Skeletal muscle tissue (tissue), 4 donors: Measurements from ENCODE around the gene RAB15. TPM values are rescaled to one million over a fixed set of nuclear protein-coding genes. Genes with fewer than 3 reads are reported as not detected.

Experiments
- H3K27ac ChIP-seq: one replicate; pipeline ENCODE4 v1.7.0; 2013; ENCODE audit warnings: mild to moderate bottlenecking, low read depth, low read length, inconsistent platforms
- H3K27me3 ChIP-seq, 3 donors: one replicate each; pipeline ENCODE4 v1.7.0; 2013; ENCODE audit warnings: low read length in 3 of 3; ENCODE audit not compliant: control insufficient read depth in 3 of 3, insufficient read depth in 3 of 3
- H3K36me3 ChIP-seq, 3 donors: one replicate each; pipeline ENCODE4 v1.7.0; 2013; ENCODE audit warnings: low read length in 3 of 3; ENCODE audit not compliant: control insufficient read depth in 3 of 3, insufficient read depth in 3 of 3
- H3K4me1 ChIP-seq, 3 donors: one replicate each; pipeline ENCODE4 v1.7.0; 2013; ENCODE audit warnings: low read length in 3 of 3, mild to moderate bottlenecking in 3 of 3; ENCODE audit not compliant: control insufficient read depth in 3 of 3, insufficient read depth in 3 of 3
- H3K4me3 ChIP-seq, 3 donors: one replicate each; pipeline ENCODE4 v1.7.0; 2013; ENCODE audit warnings: low read length in 3 of 3
- H3K9ac ChIP-seq, 3 donors: one replicate each; pipeline ENCODE4 v1.7.0; 2013; ENCODE audit warnings: low read length in 3 of 3, mild to moderate bottlenecking in 3 of 3, moderate library complexity in 2 of 3, low read depth in 1 of 3
- H3K9me3 ChIP-seq, 3 donors: one replicate each; pipeline ENCODE4 v1.7.0; 2013; ENCODE audit warnings: low read length in 3 of 3; ENCODE audit not compliant: control insufficient read depth in 3 of 3
- total RNA-seq: library from RNA; depleted of rRNA; stranded (reverse); fragments of >200 nt; gene quantifications from one replicate; pipeline ENCODE4 v1.2.3, GENCODE V29; 2014
- donor health status: Osteomylitis.

The RAB15 gene
- total RNA-seq, result 8.4 TPM

- H3K9ac ChIP-seq, result peak within 1 kb of the TSS; percentile 65 to 79 (median 68)
- peaks cover 12 to 26% (median 17%) of the 10 kb centered on the region in 3 donors for H3K4me1 ChIP-seq
- H3K4me3 ChIP-seq, result peak within 1 kb of the TSS; percentile 69 to 71 (median 70)
- H3K27me3 ChIP-seq, result no peaks in the 10 kb centered on the region
- no peak within 1 kb of the TSS for H3K27ac ChIP-seq
- no peaks in the 10 kb centered on the region for H3K9me3 ChIP-seq
- peaks cover 0 to 2% (median 0%) of the 10 kb centered on the region in 3 donors for H3K36me3 ChIP-seq
These were observed at the start of gene RAB15 for GRCh38 chr14:64971943-64972791. RAB15 (minus strand) TSS chr14:64972336; CDS start chr14:64972076, 260 bp downstream.

GRCh38 chr14:65019944-65020566 is 47.9 kb upstream of the RAB15 start:
- H3K9me3 ChIP-seq, result no peaks in the 10 kb centered on the region
- H3K4me3 ChIP-seq, result no peak overlapping the region
- no peaks in the 10 kb centered on the region for H3K4me1 ChIP-seq
- no peaks in the 10 kb centered on the region for H3K27me3 ChIP-seq
- H3K9ac ChIP-seq, result peak overlapping the region in 1 of 3 donors; percentile 34
- H3K27ac ChIP-seq, result no peak overlapping the region
- H3K36me3 ChIP-seq, result peaks cover 0 to 18% (median 9%) of the 10 kb centered on the region in 3 donors

- Histone ChIP-seq H3K4me1 (peaks cover 4 to 7% (median 6%) of the 10 kb centered on the region in 3 donors), H3K36me3 (peaks cover 5 to 19% (median 14%) of the 10 kb centered on the region in 3 donors), H3K27ac (no peak overlapping the region), H3K9ac (no peak overlapping the region), H3K4me3 (no peak overlapping the region), H3K9me3 (no peaks in the 10 kb centered on the region), H3K27me3 (no peaks in the 10 kb centered on the region)
These were observed 44.3 kb upstream of the RAB15 start for GRCh38 chr14:65016471-65016870.

GRCh38 chr14:65015391-65015790 is 43.3 kb upstream of the RAB15 start:
- H3K36me3 ChIP-seq, result peaks cover 5 to 19% (median 14%) of the 10 kb centered on the region in 3 donors
- H3K27me3 ChIP-seq, result no peaks in the 10 kb centered on the region
- no peak overlapping the region for H3K9ac ChIP-seq
- H3K9me3 ChIP-seq, result no peaks in the 10 kb centered on the region
- no peak overlapping the region for H3K4me3 ChIP-seq
- H3K4me1 ChIP-seq, result peaks cover 4 to 14% (median 11%) of the 10 kb centered on the region in 3 donors
- H3K27ac ChIP-seq, result no peak overlapping the region

GRCh38 chr14:65012353-65012752 is 40.2 kb upstream of the RAB15 start:
- Histone ChIP-seq H3K27me3 (no peaks in the 10 kb centered on the region), H3K4me1 (peaks cover 4 to 22% (median 17%) of the 10 kb centered on the region in 3 donors), H3K9ac (no peak overlapping the region), H3K4me3 (no peak overlapping the region), H3K27ac (no peak overlapping the region), H3K36me3 (peaks cover 5 to 28% (median 14%) of the 10 kb centered on the region in 3 donors), H3K9me3 (no peaks in the 10 kb centered on the region)

GRCh38 chr14:65011538-65011937 is 39.4 kb upstream of the RAB15 start:
- Histone ChIP-seq H3K27me3 (no peaks in the 10 kb centered on the region), H3K4me3 (no peak overlapping the region), H3K9me3 (no peaks in the 10 kb centered on the region), H3K4me1 (peaks cover 4 to 24% (median 18%) of the 10 kb centered on the region in 3 donors), H3K27ac (no peak overlapping the region), H3K9ac (no peak overlapping the region), H3K36me3 (peaks cover 5 to 26% (median 12%) of the 10 kb centered on the region in 3 donors)

GRCh38 chr14:65010211-65010931 is 38.2 kb upstream of the RAB15 start:
- H3K27me3 ChIP-seq, result no peaks in the 10 kb centered on the region
- no peaks in the 10 kb centered on the region for H3K9me3 ChIP-seq
- no peak overlapping the region for H3K4me3 ChIP-seq
- peaks cover under 1 to 19% (median 5%) of the 10 kb centered on the region in 3 donors for H3K36me3 ChIP-seq
- no peak overlapping the region for H3K27ac ChIP-seq
- H3K4me1 ChIP-seq, result peaks cover 6 to 32% (median 26%) of the 10 kb centered on the region in 3 donors
- H3K9ac ChIP-seq, result peak overlapping the region in 1 of 3 donors; percentile 50

- H3K9me3 ChIP-seq, result no peaks in the 10 kb centered on the region
- H3K4me3 ChIP-seq, result no peak overlapping the region
- no peak overlapping the region for H3K27ac ChIP-seq
- peaks cover 6 to 32% (median 26%) of the 10 kb centered on the region in 3 donors for H3K4me1 ChIP-seq
- no peak overlapping the region for H3K9ac ChIP-seq
- H3K36me3 ChIP-seq, result peaks cover 0 to 11% (median 4%) of the 10 kb centered on the region in 3 donors
- no peaks in the 10 kb centered on the region for H3K27me3 ChIP-seq
These were observed 35.1 kb upstream of the RAB15 start for GRCh38 chr14:65007202-65007601.

GRCh38 chr14:65006261-65006721 is 34.2 kb upstream of the RAB15 start:
- Histone ChIP-seq H3K9ac (peak overlapping the region in 1 of 3 donors; percentile 15), H3K27ac (no peak overlapping the region), H3K9me3 (no peaks in the 10 kb centered on the region), H3K4me1 (peaks cover 2 to 23% (median 18%) of the 10 kb centered on the region in 3 donors), H3K36me3 (peaks cover 0 to 11% (median 4%) of the 10 kb centered on the region in 3 donors), H3K27me3 (no peaks in the 10 kb centered on the region), H3K4me3 (no peak overlapping the region)
